Stimulated activated naive B cell treated with anti-CD40 and anti-IgM and Interleukin-4, amounts not matched to agents 10 μg/mL and 1 μg/mL and 100 μg/mL, for 72 hours (primary cell): ENCODE results near the gene CHAF1B.

Source experiments
- ATAC-seq, 2 donors: fragments of 150-1000 bp; cut with Tn5 transposase; replicated peaks; 2 replicates each; pipeline ENCODE4 v1.10.0; 2021; ENCODE audit warnings: moderate library complexity in 1 of 2
- DNase-seq: peaks from one replicate; pipeline ENCODE4 v3.0.0; 2021
- H3K27ac Mint-ChIP-seq: one replicate; pipeline ENCODE4 v1.8.0; 2022; ENCODE audit warnings: mild to moderate bottlenecking, mixed read lengths
- H3K27me3 Mint-ChIP-seq, 2 donors: one replicate each; pipeline ENCODE4 v1.8.0; 2022; ENCODE audit warnings: mixed read lengths in 2 of 2
- H3K36me3 Mint-ChIP-seq, 2 donors: one replicate each; pipeline ENCODE4 v1.8.0; 2022; ENCODE audit warnings: mixed read lengths in 2 of 2, mild to moderate bottlenecking in 1 of 2
- H3K4me1 Mint-ChIP-seq, 2 donors: one replicate each; pipeline ENCODE4 v1.8.0; 2022; ENCODE audit warnings: mixed read lengths in 2 of 2, mild to moderate bottlenecking in 1 of 2
- H3K4me3 Mint-ChIP-seq, 2 donors: one replicate each; pipeline ENCODE4 v1.8.0; 2022; ENCODE audit warnings: mild to moderate bottlenecking in 2 of 2, mixed read lengths in 2 of 2, moderate library complexity in 1 of 2
- H3K9me3 Mint-ChIP-seq, 2 donors: one replicate each; pipeline ENCODE4 v1.8.0; 2022; ENCODE audit warnings: mixed read lengths in 2 of 2, mild to moderate bottlenecking in 1 of 2

The CHAF1B gene

DNA sequence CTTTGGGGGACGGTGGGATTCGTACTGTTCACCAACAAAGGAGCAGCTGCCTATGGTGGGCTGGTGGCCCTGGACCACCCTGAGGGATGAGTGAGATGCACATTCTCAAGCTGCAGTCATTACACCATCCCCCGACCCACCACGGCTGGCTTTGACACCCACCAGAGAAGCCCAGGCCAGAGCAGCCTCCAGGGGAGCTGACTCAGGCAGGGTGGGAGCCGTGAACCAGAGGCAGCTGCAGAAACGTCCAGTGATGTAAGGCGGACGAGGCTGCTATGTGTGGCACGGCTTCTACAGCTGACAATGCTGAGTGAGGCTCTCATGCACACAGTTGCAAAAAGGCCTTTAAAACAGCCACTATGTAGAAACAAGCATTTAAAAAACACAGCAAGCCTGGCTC, 40.1 kb downstream of the CHAF1B start:
- peaks cover 0 to 1% of the 10 kb centered on the region in 2 donors for H3K9me3 Mint-ChIP-seq
- peaks cover 14 to 15% of the 10 kb centered on the region in 2 donors for H3K27me3 Mint-ChIP-seq
- DNase-seq, result no peak
- peaks cover 7 to 10% of the 10 kb centered on the region in 2 donors for H3K36me3 Mint-ChIP-seq
- no peak overlapping the region for H3K27ac Mint-ChIP-seq
- H3K4me3 Mint-ChIP-seq, result no peak overlapping the region
- ATAC-seq, result no peak
- H3K4me1 Mint-ChIP-seq, result peaks cover 11 to 16% of the 10 kb centered on the region in 2 donors

DNA sequence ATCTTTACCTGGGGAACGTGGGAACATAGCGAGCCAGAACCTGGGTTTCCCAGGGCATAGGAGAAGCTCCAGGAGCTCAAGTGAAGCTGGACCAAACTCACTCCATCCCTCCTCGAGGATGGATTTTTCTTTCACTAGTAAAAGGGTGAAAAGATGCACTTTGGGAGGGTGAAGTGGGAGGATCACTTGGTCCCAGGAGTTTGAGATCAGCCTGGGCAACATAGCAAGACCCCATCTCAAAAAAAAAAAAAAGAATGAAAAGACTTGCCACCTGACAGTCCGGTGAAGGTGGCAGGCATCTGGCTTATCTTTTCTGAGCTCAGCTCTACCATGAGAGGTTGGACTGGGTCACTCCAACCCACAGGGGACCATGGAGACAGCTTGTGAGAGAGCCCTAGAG, 42.3 kb downstream of the CHAF1B start:
- no peak overlapping the region for H3K4me3 Mint-ChIP-seq
- ATAC-seq (no peak), DNase-seq (no peak)
- H3K27ac Mint-ChIP-seq, result no peak overlapping the region
- H3K4me1 Mint-ChIP-seq, result peaks cover 18 to 21% of the 10 kb centered on the region in 2 donors
- H3K27me3 Mint-ChIP-seq, result peaks cover 28% of the 10 kb centered on the region in 2 donors
- H3K9me3 Mint-ChIP-seq, result peaks cover 0 to 1% of the 10 kb centered on the region in 2 donors
- H3K36me3 Mint-ChIP-seq, result peaks cover 2 to 9% of the 10 kb centered on the region in 2 donors

- H3K36me3 Mint-ChIP-seq, result peaks cover 2 to 3% of the 10 kb centered on the region in 2 donors
- H3K4me1 Mint-ChIP-seq, result peaks cover 18 to 21% of the 10 kb centered on the region in 2 donors
- DNase-seq (no peak), ATAC-seq (no peak)
- H3K9me3 Mint-ChIP-seq, result peaks cover 0 to 1% of the 10 kb centered on the region in 2 donors
- H3K27me3 Mint-ChIP-seq, result peaks cover 30 to 33% of the 10 kb centered on the region in 2 donors
- no peak overlapping the region for H3K4me3 Mint-ChIP-seq
- no peak overlapping the region for H3K27ac Mint-ChIP-seq
Measured at GRCh38 chr21:36428761-36429432, 43.7 kb downstream of the CHAF1B start.

- peaks cover 2 to 3% of the 10 kb centered on the region in 2 donors for H3K36me3 Mint-ChIP-seq
- DNase-seq (peak; percentile 79), ATAC-seq (peak; percentile 96)
- peaks cover 0 to 1% of the 10 kb centered on the region in 2 donors for H3K9me3 Mint-ChIP-seq
- peak overlapping the region; percentile 83 to 84 for H3K4me3 Mint-ChIP-seq
- peak overlapping the region; percentile 95 for H3K27ac Mint-ChIP-seq
- peaks cover 18 to 21% of the 10 kb centered on the region in 2 donors for H3K4me1 Mint-ChIP-seq
- peaks cover 33 to 37% of the 10 kb centered on the region in 2 donors for H3K27me3 Mint-ChIP-seq
Measured at GRCh38 chr21:36429947-36430546, 44.9 kb downstream of the CHAF1B start.

GRCh38 chr21:36430841-36431240, 45.6 kb downstream of the CHAF1B start:
- H3K9me3 Mint-ChIP-seq, result peaks cover 0 to 1% of the 10 kb centered on the region in 2 donors
- peaks cover 33 to 37% of the 10 kb centered on the region in 2 donors for H3K27me3 Mint-ChIP-seq
- H3K4me3 Mint-ChIP-seq, result peak overlapping the region in 1 of 2 donors; percentile 83
- no peak overlapping the region for H3K27ac Mint-ChIP-seq
- peaks cover 2 to 3% of the 10 kb centered on the region in 2 donors for H3K36me3 Mint-ChIP-seq
- H3K4me1 Mint-ChIP-seq, result peaks cover 18 to 21% of the 10 kb centered on the region in 2 donors
- ATAC-seq, result no peak
- DNase-seq, result no peak

DNA sequence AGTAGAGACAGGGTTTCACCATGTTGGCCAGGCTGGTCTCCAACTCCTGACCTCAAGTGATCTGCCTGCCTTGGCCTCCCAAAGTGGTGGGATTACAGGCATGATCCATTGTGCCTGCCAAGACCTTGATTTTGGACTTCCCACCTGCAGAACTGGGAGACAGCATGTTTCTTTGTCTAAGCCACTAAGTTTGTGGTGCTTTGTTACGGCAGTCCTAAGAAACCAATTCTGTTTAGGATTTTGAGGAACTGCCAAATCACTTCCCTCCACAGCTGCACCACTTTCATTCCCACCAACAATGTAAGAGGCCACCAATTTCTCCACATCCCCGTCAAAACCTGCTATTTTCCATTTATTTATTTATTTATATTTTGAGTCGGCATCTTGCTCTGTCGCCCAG, 46.1 kb downstream of the CHAF1B start:
- ATAC-seq (no peak), DNase-seq (no peak)
- H3K4me1 Mint-ChIP-seq, result peaks cover 18 to 21% of the 10 kb centered on the region in 2 donors
- H3K4me3 Mint-ChIP-seq, result no peak overlapping the region
- H3K9me3 Mint-ChIP-seq, result peaks cover 0 to 1% of the 10 kb centered on the region in 2 donors
- peaks cover 33 to 37% of the 10 kb centered on the region in 2 donors for H3K27me3 Mint-ChIP-seq
- no peak overlapping the region for H3K27ac Mint-ChIP-seq
- peaks cover 2 to 3% of the 10 kb centered on the region in 2 donors for H3K36me3 Mint-ChIP-seq

DNA sequence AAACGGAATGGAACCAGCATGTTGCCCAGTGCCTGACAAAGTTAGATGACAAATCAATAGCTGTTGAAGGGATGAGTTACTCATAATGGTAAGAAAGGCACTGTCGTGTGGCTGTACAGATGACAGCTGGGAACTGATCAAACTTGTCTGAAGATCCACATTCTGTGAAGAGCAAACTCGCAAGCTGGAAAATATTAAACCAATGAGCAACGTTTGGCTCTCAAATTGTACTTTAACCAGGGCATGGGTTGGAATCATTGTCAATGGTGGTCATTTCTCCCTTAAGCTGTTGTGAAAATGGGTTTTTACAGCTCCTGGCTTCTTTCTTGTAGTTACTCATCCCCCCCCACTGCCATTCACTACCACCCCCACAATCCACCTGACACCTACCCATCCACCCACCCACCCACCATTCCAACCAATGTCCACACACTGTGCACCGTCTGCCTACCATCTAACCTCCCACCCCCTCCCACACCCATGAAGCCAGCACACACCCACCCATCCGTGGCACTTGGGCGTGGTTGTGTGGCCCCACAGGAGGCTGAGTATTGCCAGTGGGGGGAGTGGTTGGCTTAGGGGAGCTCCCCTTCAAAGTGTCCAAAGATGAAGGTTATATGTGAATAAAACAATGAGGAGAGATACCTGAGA, 48.0 kb downstream of the CHAF1B start:
- DNase-seq, result no peak
- Mint-ChIP-seq H3K4me3 (no peak overlapping the region), H3K27me3 (peaks cover 33 to 37% of the 10 kb centered on the region in 2 donors), H3K27ac (no peak overlapping the region), H3K4me1 (peaks cover 18 to 27% of the 10 kb centered on the region in 2 donors), H3K36me3 (peaks cover 0 to 2% of the 10 kb centered on the region in 2 donors), H3K9me3 (no peaks in the 10 kb centered on the region)
- no peak for ATAC-seq

DNA sequence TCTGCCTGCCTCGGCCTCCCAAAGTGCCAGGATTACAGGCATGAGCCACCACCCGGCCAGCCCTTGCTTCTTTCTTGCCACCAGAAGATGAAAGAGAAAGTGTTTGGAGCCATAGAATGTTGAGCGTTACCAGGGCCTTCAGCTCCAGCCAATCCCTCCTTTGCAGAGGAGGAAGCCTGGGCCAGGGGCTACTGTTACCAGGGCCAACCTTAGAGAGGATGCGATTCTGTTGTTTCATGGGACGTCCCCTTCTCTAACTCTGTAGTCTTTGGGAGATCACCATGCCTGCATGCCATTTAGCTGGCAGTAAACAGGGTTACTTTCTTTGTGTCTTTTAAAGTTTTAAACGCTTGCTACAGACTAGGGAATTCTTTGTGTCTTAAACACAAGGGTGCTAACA, 49.0 kb downstream of the CHAF1B start:
- DNase-seq (no peak), ATAC-seq (no peak)
- Mint-ChIP-seq H3K9me3 (no peaks in the 10 kb centered on the region), H3K27ac (no peak overlapping the region), H3K4me3 (no peak overlapping the region), H3K36me3 (peaks cover 0 to 2% of the 10 kb centered on the region in 2 donors), H3K27me3 (peaks cover 26 to 30% of the 10 kb centered on the region in 2 donors), H3K4me1 (peaks cover 14 to 20% of the 10 kb centered on the region in 2 donors)

DNA sequence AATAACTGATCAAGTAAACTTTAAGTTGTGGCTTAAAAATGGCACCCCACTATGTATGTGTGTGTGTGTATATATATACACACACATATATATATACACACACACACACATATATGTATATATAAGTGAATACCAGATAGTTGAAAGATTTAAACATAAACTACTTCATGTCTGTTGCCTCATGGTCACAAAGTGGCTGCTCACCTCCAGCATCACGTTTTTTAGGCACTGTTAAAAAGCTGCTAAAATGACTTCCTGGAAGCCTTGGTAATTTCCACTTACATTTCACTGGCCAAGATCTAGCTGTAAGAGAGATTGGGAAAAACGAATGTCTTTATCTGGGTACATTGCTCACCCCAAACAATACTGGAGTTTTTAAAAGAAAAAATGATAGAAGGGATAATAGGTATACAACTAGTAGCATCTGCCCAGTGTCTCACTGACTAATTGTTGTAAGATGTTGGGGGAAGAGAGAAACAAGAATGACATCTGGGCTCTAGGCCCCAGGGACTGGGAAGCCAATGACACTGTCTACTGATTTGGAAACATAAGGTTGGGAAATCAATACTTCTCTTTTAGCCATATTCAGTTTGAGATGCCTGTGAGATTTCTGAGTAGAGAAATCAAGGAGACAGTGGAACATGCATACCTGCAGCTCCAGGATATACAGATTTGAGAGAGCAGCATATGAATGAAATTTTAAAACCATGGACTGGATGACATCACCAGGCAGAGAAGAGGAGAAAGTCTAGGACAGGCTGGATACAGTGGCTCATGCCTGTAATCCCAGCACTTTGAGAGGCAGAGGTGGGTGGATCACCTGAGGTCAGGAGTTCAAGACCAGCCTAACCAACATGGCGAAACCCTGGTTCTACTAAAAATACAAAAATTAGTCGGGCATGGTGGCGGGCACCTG, 51.9 kb downstream of the CHAF1B start:
- H3K4me3 Mint-ChIP-seq, result no peak overlapping the region
- H3K9me3 Mint-ChIP-seq, result no peaks in the 10 kb centered on the region
- no peaks in the 10 kb centered on the region for H3K36me3 Mint-ChIP-seq
- DNase-seq (no peak), ATAC-seq (no peak)
- H3K4me1 Mint-ChIP-seq, result peaks cover 3 to 5% of the 10 kb centered on the region in 2 donors
- H3K27me3 Mint-ChIP-seq, result peaks cover 9 to 13% of the 10 kb centered on the region in 2 donors
- H3K27ac Mint-ChIP-seq, result no peak overlapping the region

DNA sequence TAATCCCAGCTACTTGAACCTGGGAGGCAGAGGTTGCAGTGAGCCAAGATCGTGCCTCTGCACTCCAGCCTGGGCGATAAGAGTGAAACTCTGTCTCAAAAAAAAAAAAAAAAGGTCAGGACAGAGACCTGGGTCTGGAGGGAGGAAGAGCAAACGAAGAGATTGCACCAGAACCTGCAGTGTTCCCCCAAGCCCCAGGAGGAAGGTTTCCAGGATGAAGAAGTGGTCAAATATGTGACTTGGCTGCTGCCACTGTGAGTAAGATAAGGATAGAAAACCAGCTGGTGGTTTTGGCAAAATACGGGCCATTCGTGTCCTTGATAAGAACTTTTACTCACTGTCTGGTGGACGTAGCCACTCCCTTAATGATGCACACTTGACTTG, 52.5 kb downstream of the CHAF1B start:
- Mint-ChIP-seq H3K4me1 (peaks cover 0 to 5% of the 10 kb centered on the region in 2 donors), H3K27ac (no peak overlapping the region), H3K4me3 (no peak overlapping the region), H3K36me3 (no peaks in the 10 kb centered on the region), H3K27me3 (peaks cover 3 to 7% of the 10 kb centered on the region in 2 donors), H3K9me3 (no peaks in the 10 kb centered on the region)
- ATAC-seq, result peak in 1 of 2 donors; percentile 33
- no peak for DNase-seq

GRCh38 chr21:36441715-36442114, 56.5 kb downstream of the CHAF1B start:
- H3K9me3 Mint-ChIP-seq, result no peaks in the 10 kb centered on the region

DNA sequence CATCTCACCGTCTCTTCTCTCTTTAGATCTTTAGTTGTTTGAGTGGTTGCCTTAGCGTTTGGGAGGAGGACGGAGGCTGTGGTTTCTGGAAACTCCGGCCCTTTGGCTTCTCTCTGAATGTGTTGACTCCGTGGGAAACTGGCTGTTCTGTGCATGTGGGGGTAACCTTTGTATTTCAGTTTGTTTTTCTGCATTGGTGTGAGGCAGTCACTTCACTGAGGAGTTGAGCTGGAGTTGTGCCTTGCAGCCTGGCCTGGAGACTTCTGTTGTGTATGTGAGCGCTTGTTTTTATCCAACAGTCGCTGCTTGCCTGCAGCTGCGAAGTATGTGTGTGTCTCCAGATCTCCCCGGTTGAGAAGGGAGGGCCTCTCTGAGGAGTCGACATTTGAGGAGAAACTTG, 61.1 kb downstream of the CHAF1B start:
- H3K27ac Mint-ChIP-seq, result no peak overlapping the region
- no peak for ATAC-seq
- H3K4me3 Mint-ChIP-seq, result no peak overlapping the region
- H3K9me3 Mint-ChIP-seq, result no peaks in the 10 kb centered on the region
- DNase-seq, result no peak
- H3K27me3 Mint-ChIP-seq, result peaks cover 0 to 4% of the 10 kb centered on the region in 2 donors
- H3K4me1 Mint-ChIP-seq, result no peaks in the 10 kb centered on the region
- no peaks in the 10 kb centered on the region for H3K36me3 Mint-ChIP-seq

More at GRCh38 chr21:36441715-36442114, 56.5 kb downstream of the CHAF1B start:
- Mint-ChIP-seq H3K4me1 (peaks cover 0 to 5% of the 10 kb centered on the region in 2 donors), H3K27me3 (no peaks in the 10 kb centered on the region), H3K27ac (no peak overlapping the region), H3K36me3 (no peaks in the 10 kb centered on the region), H3K4me3 (no peak overlapping the region)
- DNase-seq, result no peak
- no peak for ATAC-seq

GRCh38 chr21:36450511-36450910, 65.3 kb downstream of the CHAF1B start:
- no peak for DNase-seq
- H3K27me3 Mint-ChIP-seq, result peaks cover 8% of the 10 kb centered on the region in 2 donors
- no peaks in the 10 kb centered on the region for H3K4me1 Mint-ChIP-seq
- no peaks in the 10 kb centered on the region for H3K36me3 Mint-ChIP-seq
- H3K27ac Mint-ChIP-seq, result no peak overlapping the region
- H3K9me3 Mint-ChIP-seq, result no peaks in the 10 kb centered on the region
- H3K4me3 Mint-ChIP-seq, result no peak overlapping the region
- ATAC-seq, result no peak

GRCh38 chr21:36451506-36451905, 66.3 kb downstream of the CHAF1B start:
- ATAC-seq (no peak), DNase-seq (no peak)
- Mint-ChIP-seq H3K27me3 (peaks cover 8 to 11% of the 10 kb centered on the region in 2 donors), H3K36me3 (no peaks in the 10 kb centered on the region), H3K4me3 (no peak overlapping the region), H3K4me1 (no peaks in the 10 kb centered on the region), H3K9me3 (no peaks in the 10 kb centered on the region), H3K27ac (no peak overlapping the region)
